Brain microvascular endothelial cell (primary cell): Measurements from ENCODE around the gene DCHS1.

ENCODE experiments used
- DNase-seq: peaks from one replicate; pipeline ENCODE4 v3.0.0-alpha.2; 2020
- H3K27ac ChIP-seq: fragments of 250-450 bp; sonication (Bioruptor Pico); 2 replicates; pipeline ENCODE4 v1.5.1; 2020; ENCODE audit warnings: mild to moderate bottlenecking, moderate library complexity
- H3K27me3 ChIP-seq: fragments of 250-450 bp; sonication (Bioruptor Pico); replicated peaks from 2 replicates; pipeline ENCODE4 v1.5.1; 2020; ENCODE audit warnings: mild to moderate bottlenecking
- H3K36me3 ChIP-seq: fragments of 250-450 bp; sonication (Bioruptor Pico); replicated peaks from 2 replicates; pipeline ENCODE4 v1.5.1; 2020; ENCODE audit warnings: mild to moderate bottlenecking
- H3K4me3 ChIP-seq: 2 replicates; pipeline ENCODE4 v1.5.1; 2011; ENCODE audit warnings: low read depth, mild to moderate bottlenecking, control low read depth, low read length, moderate library complexity
- in situ Hi-C: cut with HindIII; loops from 2 replicates; pipeline ENCODE4 v1.10.0; 2017; ENCODE audit warnings: low sequenced_read_pairs, low pct_ligation_motif_present
- TF ChIP-seq, protein P1 (sequence below): IDR thresholded peaks from 2 replicates; pipeline ENCODE4 v1.5.1; 2011; ENCODE audit warnings: low read depth, mild to moderate bottlenecking, moderate library complexity, low read length, control low read depth, inconsistent platforms; ENCODE audit errors: missing control alignments

Gene DCHS1

DNA sequence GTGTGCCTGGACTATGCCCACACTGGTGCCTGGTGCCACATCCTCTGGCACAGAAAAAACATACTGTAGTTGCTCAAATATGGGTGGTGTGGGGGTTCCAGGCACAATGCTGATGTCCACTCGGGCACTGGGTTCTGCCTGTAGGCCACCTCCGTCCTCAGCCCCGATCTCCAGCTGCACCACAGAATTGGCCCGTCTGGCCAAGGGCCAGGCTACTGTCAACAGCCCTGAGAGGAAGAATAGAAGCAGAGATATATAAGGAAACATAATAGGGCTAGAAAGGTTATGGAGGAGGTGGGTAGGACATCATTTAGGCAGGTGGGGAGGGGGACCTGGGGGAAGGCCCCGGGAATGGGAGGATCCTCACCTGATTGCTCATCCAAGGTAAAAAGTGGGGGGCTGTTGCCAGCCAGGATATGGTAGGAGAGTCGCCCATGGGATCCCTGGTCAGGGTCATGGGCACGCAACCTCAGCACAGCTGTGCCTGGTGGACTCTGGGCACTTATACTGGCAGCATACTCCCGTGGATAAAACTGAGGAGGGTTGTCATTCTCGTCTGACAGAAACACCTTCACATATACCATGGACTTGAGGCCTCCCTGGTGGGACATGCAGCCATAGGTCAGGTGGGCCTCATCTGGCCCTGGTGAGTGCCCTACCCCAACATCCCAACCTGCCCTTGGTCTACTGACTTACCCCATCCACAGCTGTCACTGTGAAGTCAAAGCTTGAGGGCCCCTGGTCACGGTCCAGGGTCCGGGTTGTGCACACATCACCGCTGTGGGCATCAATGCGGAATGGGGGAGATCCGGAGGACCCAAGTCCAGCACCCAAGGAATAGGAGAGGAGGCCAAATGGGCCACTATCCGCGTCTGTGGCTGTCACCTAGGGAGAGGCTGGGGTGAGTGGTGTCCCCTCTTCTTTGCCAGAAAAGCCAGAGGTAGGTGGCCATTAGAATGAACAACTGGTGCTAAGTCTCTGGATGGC, 21.9 kb downstream of the DCHS1 start:
- Histone ChIP-seq H3K27me3 (no peaks in the 10 kb centered on the region), H3K4me3 (no peak overlapping the region), H3K36me3 (no peaks in the 10 kb centered on the region), H3K27ac (no peak overlapping the region)
- TF ChIP-seq, protein P1, sequence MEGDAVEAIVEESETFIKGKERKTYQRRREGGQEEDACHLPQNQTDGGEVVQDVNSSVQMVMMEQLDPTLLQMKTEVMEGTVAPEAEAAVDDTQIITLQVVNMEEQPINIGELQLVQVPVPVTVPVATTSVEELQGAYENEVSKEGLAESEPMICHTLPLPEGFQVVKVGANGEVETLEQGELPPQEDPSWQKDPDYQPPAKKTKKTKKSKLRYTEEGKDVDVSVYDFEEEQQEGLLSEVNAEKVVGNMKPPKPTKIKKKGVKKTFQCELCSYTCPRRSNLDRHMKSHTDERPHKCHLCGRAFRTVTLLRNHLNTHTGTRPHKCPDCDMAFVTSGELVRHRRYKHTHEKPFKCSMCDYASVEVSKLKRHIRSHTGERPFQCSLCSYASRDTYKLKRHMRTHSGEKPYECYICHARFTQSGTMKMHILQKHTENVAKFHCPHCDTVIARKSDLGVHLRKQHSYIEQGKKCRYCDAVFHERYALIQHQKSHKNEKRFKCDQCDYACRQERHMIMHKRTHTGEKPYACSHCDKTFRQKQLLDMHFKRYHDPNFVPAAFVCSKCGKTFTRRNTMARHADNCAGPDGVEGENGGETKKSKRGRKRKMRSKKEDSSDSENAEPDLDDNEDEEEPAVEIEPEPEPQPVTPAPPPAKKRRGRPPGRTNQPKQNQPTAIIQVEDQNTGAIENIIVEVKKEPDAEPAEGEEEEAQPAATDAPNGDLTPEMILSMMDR: no peak
- in situ Hi-C loops: no loop called here
- no peak for DNase-seq

DNA sequence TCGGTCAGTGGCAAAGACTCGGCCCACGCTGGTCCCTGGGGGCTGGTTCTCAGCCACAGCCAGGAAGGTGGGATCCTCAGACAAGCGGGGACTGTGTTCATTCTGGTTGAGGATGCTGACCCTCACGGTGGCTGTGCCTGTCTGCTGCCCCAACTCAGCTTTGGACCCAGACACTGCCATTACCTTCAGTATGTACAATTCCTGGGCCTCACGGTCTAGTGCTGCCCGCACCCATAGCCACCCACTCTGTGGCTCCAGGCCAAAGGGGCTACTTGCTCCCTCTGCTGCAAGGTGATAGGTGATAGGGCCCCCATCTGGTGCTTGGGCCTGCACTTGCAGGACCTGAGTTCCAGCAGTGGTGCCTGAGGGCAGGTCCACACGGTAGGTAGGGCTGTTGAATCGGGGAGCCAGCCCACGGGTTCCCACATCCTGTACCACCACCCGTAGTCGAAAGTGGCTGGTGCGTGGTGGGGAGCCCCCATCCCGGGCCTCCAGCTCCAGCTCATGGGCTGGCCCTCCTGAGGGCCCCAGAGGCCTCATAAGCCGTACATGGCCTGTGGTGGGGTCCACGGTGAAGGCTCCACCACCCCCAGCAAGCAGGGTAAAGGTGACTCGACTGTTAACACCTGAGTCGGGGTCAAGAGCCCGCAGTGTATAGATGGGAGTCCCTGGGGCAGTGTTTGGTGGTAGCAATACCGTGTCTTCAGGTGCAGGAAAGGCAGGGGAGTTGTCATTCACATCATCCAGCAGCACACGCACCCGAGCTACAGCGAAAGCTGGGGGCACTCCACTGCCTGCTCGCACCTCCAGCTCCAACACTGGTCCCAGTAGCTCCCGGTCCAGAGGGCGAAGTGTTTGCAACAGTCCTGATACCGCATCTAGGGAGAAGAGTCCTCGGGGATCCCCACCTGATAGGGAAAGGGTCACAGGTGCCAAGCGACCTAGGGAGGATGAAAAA, 23.2 kb downstream of the DCHS1 start:
- TF ChIP-seq, protein P1: no peak
- Histone ChIP-seq H3K36me3 (no peaks in the 10 kb centered on the region), H3K27me3 (no peaks in the 10 kb centered on the region), H3K27ac (no peak overlapping the region), H3K4me3 (no peak overlapping the region)
- DNase-seq: no peak
- in situ Hi-C loops: no loop called here

DNA sequence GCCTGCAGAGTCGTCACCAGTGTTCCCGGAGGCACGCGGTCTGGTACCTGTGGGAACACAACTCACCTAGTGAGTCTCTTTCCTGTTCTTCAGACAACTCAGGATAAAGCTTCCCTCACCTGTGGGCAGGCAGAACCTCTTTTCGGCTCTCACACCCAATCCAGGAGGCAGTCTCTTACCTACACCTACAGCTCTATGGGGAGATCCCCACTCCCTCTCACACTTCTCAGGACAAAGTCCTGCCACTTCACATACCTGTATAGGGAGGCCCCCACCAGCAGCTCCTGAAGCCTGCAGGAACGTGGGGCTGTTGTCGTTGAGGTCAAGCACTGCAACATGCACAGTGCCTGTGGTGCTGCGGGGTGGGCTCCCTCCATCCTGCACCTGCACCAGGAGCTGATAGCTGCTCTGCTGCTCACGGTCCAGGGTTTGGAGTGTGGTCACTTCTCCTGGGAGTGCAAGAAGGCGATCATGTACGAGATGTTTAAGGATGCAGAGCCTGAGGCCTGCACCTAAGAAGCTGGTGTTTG, 24.2 kb downstream of the DCHS1 start:
- no peak for DNase-seq
- H3K4me3 ChIP-seq: no peak overlapping the region
- TF ChIP-seq, protein P1: no peak
- in situ Hi-C loops: no loop called here
- H3K27ac ChIP-seq: no peak overlapping the region
- no peaks in the 10 kb centered on the region for H3K36me3 ChIP-seq
- H3K27me3 ChIP-seq: no peaks in the 10 kb centered on the region

DNA sequence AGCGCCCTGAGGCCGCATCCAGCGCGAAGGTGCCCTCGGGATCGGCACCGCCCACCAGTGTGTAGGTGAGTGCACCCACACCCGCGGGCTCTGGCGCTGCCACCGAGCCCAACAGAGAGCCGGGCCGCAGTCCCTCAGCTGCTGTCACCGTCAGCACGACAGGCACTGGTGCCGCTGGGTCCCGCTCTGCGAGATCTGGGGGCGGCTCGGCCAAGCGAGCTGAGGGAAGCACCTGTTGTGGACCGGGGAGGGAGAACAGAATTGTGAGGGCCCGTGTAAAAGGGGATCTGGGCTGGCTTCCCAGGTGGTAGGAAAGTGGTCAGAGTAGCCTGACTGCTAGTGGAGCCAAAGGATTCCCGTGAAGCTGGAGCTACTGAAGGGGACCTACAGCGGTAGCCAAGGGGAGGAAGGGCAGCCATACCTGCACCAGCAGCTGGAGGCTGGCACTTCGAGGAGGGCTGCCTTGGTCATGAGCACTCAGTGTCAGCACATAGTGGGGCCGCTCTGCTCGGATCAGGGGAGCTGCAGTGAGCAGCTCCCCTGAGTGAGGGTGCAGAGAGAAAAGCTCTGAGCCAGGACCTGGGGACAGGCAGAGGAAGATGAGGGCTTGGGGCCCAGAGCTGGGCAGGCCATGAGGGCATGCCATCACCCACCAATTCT, 24.8 kb downstream of the DCHS1 start:
- H3K27ac ChIP-seq: no peak overlapping the region
- TF ChIP-seq, protein P1: no peak
- H3K27me3 ChIP-seq: no peaks in the 10 kb centered on the region
- DNase-seq: no peak
- no peak overlapping the region for H3K4me3 ChIP-seq
- H3K36me3 ChIP-seq: no peaks in the 10 kb centered on the region
- in situ Hi-C loops: no loop called here

DNA sequence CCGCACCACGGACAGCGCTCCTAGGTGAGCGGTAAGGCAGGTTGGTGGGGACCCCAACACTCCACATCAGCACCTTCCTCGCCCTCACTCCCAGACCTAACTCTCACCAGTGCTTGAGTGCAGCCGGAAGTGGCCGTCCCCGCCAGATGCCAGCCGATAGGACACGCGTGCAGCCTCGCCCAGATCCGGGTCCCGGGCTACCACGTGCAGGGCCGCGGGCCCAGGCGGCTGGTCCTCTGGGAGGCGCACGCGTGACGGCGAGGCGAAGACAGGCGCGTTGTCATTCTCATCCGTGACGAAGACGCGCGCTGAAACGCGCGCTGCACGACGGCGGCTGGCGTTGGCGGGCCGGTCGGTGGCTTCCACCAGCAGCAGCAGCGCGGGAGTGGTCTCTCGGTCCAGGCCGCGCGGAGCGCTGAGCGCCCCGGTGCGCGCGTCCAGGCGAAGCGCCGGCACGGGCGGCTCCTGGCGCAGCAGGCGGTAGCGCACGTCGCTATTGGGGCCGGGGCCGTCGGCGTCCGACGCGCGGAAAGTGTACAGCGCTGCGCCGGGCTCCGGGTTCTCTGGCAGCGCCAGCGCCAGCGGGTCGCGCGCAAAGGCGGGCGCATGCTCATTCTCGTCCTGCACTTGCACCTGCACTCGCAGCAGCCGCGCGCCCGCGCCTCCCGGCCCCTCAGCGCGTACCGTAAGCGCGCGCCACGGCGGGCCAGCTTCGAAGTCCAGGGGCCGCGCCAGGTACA, 25.5 kb downstream of the DCHS1 start:
- no peak for DNase-seq
- Histone ChIP-seq H3K27me3 (no peaks in the 10 kb centered on the region), H3K4me3 (no peak overlapping the region), H3K36me3 (no peaks in the 10 kb centered on the region), H3K27ac (no peak overlapping the region)
- TF ChIP-seq, protein P1: no peak
- in situ Hi-C loops: no loop called here
